Trophoblast cell (in vitro differentiated cells and primary cell): ENCODE data around the gene CACNA2D3.

Source experiments
- DNase-seq, 2 donors: peaks; one replicate each; pipeline ENCODE4 v3.0.0-alpha.2; 2016
- H2AFZ ChIP-seq: 2 replicates; pipeline ENCODE4 v1.6.1; 2013; ENCODE audit warnings: low read length, moderate library complexity, mild to moderate bottlenecking; ENCODE audit not compliant: insufficient read depth, poor library complexity
- H2AK5ac ChIP-seq: 2 replicates; pipeline ENCODE4 v1.6.1; 2013; ENCODE audit warnings: mild to moderate bottlenecking, low read length
- H2BK120ac ChIP-seq: 2 replicates; pipeline ENCODE4 v1.6.1; 2013; ENCODE audit warnings: low read length, mild to moderate bottlenecking, moderate library complexity; ENCODE audit not compliant: insufficient read depth, poor library complexity
- H2BK12ac ChIP-seq: 2 replicates; pipeline ENCODE4 v1.6.1; 2013; ENCODE audit warnings: mild to moderate bottlenecking, low read length, moderate library complexity
- H2BK5ac ChIP-seq: 2 replicates; pipeline ENCODE4 v1.6.1; 2013; ENCODE audit warnings: low read length, low read depth, moderate library complexity, mild to moderate bottlenecking; ENCODE audit not compliant: poor library complexity
- H3K14ac ChIP-seq: 2 replicates; pipeline ENCODE4 v1.6.1; 2013; ENCODE audit warnings: mild to moderate bottlenecking, low read length
- H3K18ac ChIP-seq: 2 replicates; pipeline ENCODE4 v1.6.1; 2013; ENCODE audit warnings: mild to moderate bottlenecking, low read length
- H3K23ac ChIP-seq: 2 replicates; pipeline ENCODE4 v1.6.1; 2013; ENCODE audit warnings: low read length
- H3K27ac ChIP-seq: 2 replicates; pipeline ENCODE4 v1.5.1; 2013; ENCODE audit warnings: low read depth, mild to moderate bottlenecking, inconsistent platforms, low read length, moderate library complexity
- H3K27me3 ChIP-seq: 2 replicates; pipeline ENCODE4 v1.6.1; 2013; ENCODE audit warnings: inconsistent platforms, mild to moderate bottlenecking, low read length, moderate library complexity; ENCODE audit not compliant: insufficient read depth
- H3K36me3 ChIP-seq, 2 experiments: 1 replicate in 1 of 2; 2 replicates in 1 of 2; pipeline ENCODE4 v1.6.1; 2013; ENCODE audit warnings: low read length in 2 of 2, mild to moderate bottlenecking in 2 of 2, moderate library complexity in 1 of 2; ENCODE audit not compliant: insufficient read depth in 2 of 2, control insufficient read depth in 1 of 2
- H3K4ac ChIP-seq: 2 replicates; pipeline ENCODE4 v1.6.1; 2013; ENCODE audit warnings: low read depth, mild to moderate bottlenecking, low read length, moderate library complexity
- H3K4me1 ChIP-seq, 2 experiments: 1 replicate in 1 of 2; 2 replicates in 1 of 2; pipeline ENCODE4 v1.6.1; 2013; ENCODE audit warnings: low read length in 2 of 2, mild to moderate bottlenecking in 2 of 2, moderate library complexity in 1 of 2; ENCODE audit not compliant: insufficient read depth in 2 of 2, control insufficient read depth in 1 of 2
- H3K4me2 ChIP-seq: 2 replicates; pipeline ENCODE4 v1.6.1; 2013; ENCODE audit warnings: inconsistent platforms, mild to moderate bottlenecking, low read length, moderate library complexity
- H3K4me3 ChIP-seq: 2 replicates; pipeline ENCODE4 v1.5.1; 2013; ENCODE audit warnings: mild to moderate bottlenecking, low read depth, low read length, inconsistent platforms
- H3K79me1 ChIP-seq: one replicate; pipeline ENCODE4 v1.6.1; 2013; ENCODE audit warnings: low read length
- H3K79me2 ChIP-seq: 2 replicates; pipeline ENCODE4 v1.6.1; 2013; ENCODE audit warnings: low read length, mild to moderate bottlenecking; ENCODE audit not compliant: control insufficient read depth, insufficient read depth, poor library complexity
- H3K9ac ChIP-seq: 2 replicates; pipeline ENCODE4 v1.6.1; 2013; ENCODE audit warnings: mild to moderate bottlenecking, low read length
- H3K9me3 ChIP-seq: 2 replicates; pipeline ENCODE4 v1.6.1; 2013; ENCODE audit warnings: low read depth, mild to moderate bottlenecking, control low read depth, inconsistent platforms, low read length; ENCODE audit not compliant: insufficient read depth
- H4K12ac ChIP-seq: 2 replicates; pipeline ENCODE4 v1.6.1; 2013; ENCODE audit warnings: low read depth, mild to moderate bottlenecking, low read length, moderate library complexity
- H4K8ac ChIP-seq: 2 replicates; pipeline ENCODE4 v1.6.1; 2013; ENCODE audit warnings: low read depth, mild to moderate bottlenecking, low read length, moderate library complexity
- H4K91ac ChIP-seq: one replicate; pipeline ENCODE4 v1.6.1; 2013; ENCODE audit warnings: low read depth, mild to moderate bottlenecking, low read length, moderate library complexity
- WGBS: extraction: QIAGEN DNeasy Blood & Tissue Kit; methylation state at CpG from one replicate; pipeline ENCODE4 v1.1.7; 2013; ENCODE audit warnings: missing lambda C conversion rate; ENCODE audit not compliant: insufficient read length, insufficient coverage; ENCODE audit errors: extremely low coverage; 5-methylcytosine and 5-hydroxymethylcytosine counted together

Gene CACNA2D3

GRCh38 chr3:54514006-54514405 is 391.7 kb downstream of the CACNA2D3 start:
- Histone ChIP-seq H3K18ac (no peak overlapping the region), H3K4me2 (no peak overlapping the region), H2AFZ (no peak overlapping the region), H4K91ac (no peak overlapping the region), H2BK5ac (no peak overlapping the region), H3K9me3 (peaks cover 7% of the 10 kb centered on the region), H2BK12ac (no peak overlapping the region), H3K4me1 (no peaks in the 10 kb centered on the region), H4K8ac (no peak overlapping the region), H3K27me3 (no peaks in the 10 kb centered on the region), H2AK5ac (no peak overlapping the region), H3K4ac (no peak overlapping the region), H3K4me3 (no peak overlapping the region), H2BK120ac (no peak overlapping the region), H3K36me3 (no peaks in the 10 kb centered on the region), H3K79me1 (no peaks in the 10 kb centered on the region), H3K79me2 (no peaks in the 10 kb centered on the region), H3K23ac (no peak overlapping the region), H3K27ac (no peak overlapping the region), H4K12ac (no peak overlapping the region), H3K9ac (no peak overlapping the region), H3K14ac (no peak overlapping the region)
- no peak for DNase-seq
- no CpG with 5 or more reads among the region's 2 CpGs for WGBS

GRCh38 chr3:54514416-54514815 is 392.1 kb downstream of the CACNA2D3 start:
- Histone ChIP-seq H3K4me2 (no peak overlapping the region), H3K27ac (no peak overlapping the region), H3K18ac (no peak overlapping the region), H3K36me3 (no peaks in the 10 kb centered on the region), H2AK5ac (no peak overlapping the region), H3K79me1 (no peaks in the 10 kb centered on the region), H2AFZ (no peak overlapping the region), H2BK12ac (no peak overlapping the region), H3K27me3 (no peaks in the 10 kb centered on the region), H3K79me2 (no peaks in the 10 kb centered on the region), H2BK120ac (no peak overlapping the region), H3K9ac (no peak overlapping the region), H3K23ac (no peak overlapping the region), H3K14ac (no peak overlapping the region), H4K12ac (no peak overlapping the region), H4K8ac (no peak overlapping the region), H3K4ac (no peak overlapping the region), H3K4me1 (no peaks in the 10 kb centered on the region), H3K9me3 (peaks cover 7% of the 10 kb centered on the region), H2BK5ac (no peak overlapping the region), H4K91ac (no peak overlapping the region), H3K4me3 (no peak overlapping the region)
- WGBS, result no CpG with 5 or more reads among the region's 6 CpGs
- no peak for DNase-seq

- H3K9me3 ChIP-seq, result peaks cover 7% of the 10 kb centered on the region
- no CpG with 5 or more reads among the region's 4 CpGs for WGBS
These were observed 393.3 kb downstream of the CACNA2D3 start for GRCh38 chr3:54515441-54516213.

DNA sequence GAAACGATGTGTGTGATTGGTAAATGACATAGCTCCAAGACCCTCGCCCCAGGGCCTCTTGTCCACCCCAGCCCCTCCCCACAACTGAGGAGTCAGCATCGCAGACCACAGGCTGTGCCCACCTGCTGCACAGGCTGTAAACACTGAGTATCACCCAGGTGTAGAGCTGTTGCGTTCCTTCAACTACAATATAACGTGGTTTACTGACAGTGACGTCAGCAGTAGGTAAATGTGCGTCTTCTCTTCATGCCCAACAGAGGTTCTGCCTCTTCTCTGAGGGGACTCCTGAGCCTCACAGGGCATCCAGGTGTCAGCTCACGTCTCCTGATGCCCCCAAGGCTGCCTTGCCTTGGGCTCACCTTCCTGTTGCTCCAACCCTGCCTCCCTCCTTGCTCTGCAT is 395.1 kb downstream of the CACNA2D3 start:
- H4K91ac ChIP-seq, result no peak overlapping the region
- no peaks in the 10 kb centered on the region for H3K4me1 ChIP-seq
- no peak overlapping the region for H2BK12ac ChIP-seq
- no peaks in the 10 kb centered on the region for H3K36me3 ChIP-seq
- no peak overlapping the region for H2AFZ ChIP-seq
- H3K23ac ChIP-seq, result no peak overlapping the region
- H4K8ac ChIP-seq, result no peak overlapping the region
- DNase-seq, result no peak
- H3K9me3 ChIP-seq, result peaks cover 2% of the 10 kb centered on the region
- no peak overlapping the region for H2BK5ac ChIP-seq
- no peak overlapping the region for H2BK120ac ChIP-seq
- H3K4ac ChIP-seq, result no peak overlapping the region
- H3K79me2 ChIP-seq, result no peaks in the 10 kb centered on the region
- no peak overlapping the region for H2AK5ac ChIP-seq
- no peak overlapping the region for H3K9ac ChIP-seq
- no peak overlapping the region for H3K4me2 ChIP-seq
- H3K14ac ChIP-seq, result no peak overlapping the region
- no peak overlapping the region for H3K27ac ChIP-seq
- no CpG with 5 or more reads among the region's 8 CpGs for WGBS
- no peak overlapping the region for H3K18ac ChIP-seq
- no peak overlapping the region for H3K4me3 ChIP-seq
- no peak overlapping the region for H4K12ac ChIP-seq
- H3K79me1 ChIP-seq, result no peaks in the 10 kb centered on the region
- no peaks in the 10 kb centered on the region for H3K27me3 ChIP-seq

More at GRCh38 chr3:54515441-54516213, 393.3 kb downstream of the CACNA2D3 start:
- no peak overlapping the region for H2BK120ac ChIP-seq
- no peak overlapping the region for H2AK5ac ChIP-seq
- H3K23ac ChIP-seq, result no peak overlapping the region
- DNase-seq, result no peak
- no peaks in the 10 kb centered on the region for H3K36me3 ChIP-seq
- H3K4me1 ChIP-seq, result no peaks in the 10 kb centered on the region
- no peak overlapping the region for H4K91ac ChIP-seq
- no peak overlapping the region for H3K4me2 ChIP-seq
- no peak overlapping the region for H3K4me3 ChIP-seq
- H4K8ac ChIP-seq, result no peak overlapping the region
- H3K18ac ChIP-seq, result no peak overlapping the region
- H2AFZ ChIP-seq, result no peak overlapping the region
- H3K9ac ChIP-seq, result no peak overlapping the region
- no peak overlapping the region for H4K12ac ChIP-seq
- H3K27ac ChIP-seq, result no peak overlapping the region
- no peak overlapping the region for H3K14ac ChIP-seq
- no peak overlapping the region for H2BK12ac ChIP-seq
- H3K79me1 ChIP-seq, result no peaks in the 10 kb centered on the region
- H3K4ac ChIP-seq, result no peak overlapping the region
- no peak overlapping the region for H2BK5ac ChIP-seq
- no peaks in the 10 kb centered on the region for H3K27me3 ChIP-seq
- H3K79me2 ChIP-seq, result no peaks in the 10 kb centered on the region
